ENCODE measurements around the gene NDUFS6. TPM values are rescaled to one million over a fixed set of nuclear protein-coding genes. Genes with fewer than 3 reads are reported as not detected.

The NDUFS6 gene
- polyA plus RNA-seq, 2 of the 4 experiments (the other 2 are of a cell fraction) = 76.0 to 192 TPM

DNA sequence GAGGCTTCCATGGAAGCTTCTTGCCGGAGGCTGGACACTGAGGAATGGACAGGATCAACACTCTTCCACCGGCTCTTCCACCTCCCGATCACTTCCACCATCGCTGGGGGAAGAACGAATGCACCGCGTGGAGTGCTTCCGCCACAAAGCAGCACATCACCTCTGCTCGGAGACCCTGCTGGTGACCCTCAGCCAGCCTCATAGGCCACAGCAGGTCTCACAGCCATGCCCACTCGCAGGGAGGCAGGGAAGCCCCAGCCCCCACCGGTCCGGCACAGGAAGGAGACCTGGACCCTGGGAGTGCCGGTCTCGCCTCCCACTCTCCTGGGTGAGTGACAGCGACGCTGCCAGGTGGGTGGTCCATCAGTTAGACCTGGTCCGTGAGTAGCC, 6.3 kb upstream of the NDUFS6 start:
- H3K27ac ChIP-seq = no peak overlapping the region
- ChIA-PET POLR2A (no interaction called here), CTCF (no interaction called here)
- no peak for ATAC-seq
- peaks cover 3% of the 10 kb centered on the region; the same call in 2 of the 3 replicates for H3K4me1 ChIP-seq
- no peak for DNase-seq (ENCODE audit: low read depth in 1 of 2, low spot score in 1 of 2)
- no peak for FAIRE-seq
- WGBS (ENCODE audit: missing lambda C conversion rate) = 90% methylated on average over 17 of the region's 17 CpGs
- H3K4me3 ChIP-seq = no peak overlapping the region
- no peak overlapping the region for H3K4me2 ChIP-seq
- TF ChIP-seq MYC (IDR thresholded peaks at IDR 0.05; ENCODE audit: borderline replicate concordance, low read length) (no peak), KDM5A (IDR thresholded peaks at IDR 0.05) (no peak), HDAC2 (IDR thresholded peaks at IDR 0.05) (no peak), JUNB (IDR thresholded peaks at IDR 0.05) (no peak), ZFP36 (IDR thresholded peaks at IDR 0.05; ENCODE audit: borderline replicate concordance, partially characterized antibody) (no peak), FOSB (CRISPR knock-in tag; IDR thresholded peaks at IDR 0.05) (no peak), CBX8 (IDR thresholded peaks at IDR 0.05) (no peak)
- TF ChIP-seq, protein P1, sequence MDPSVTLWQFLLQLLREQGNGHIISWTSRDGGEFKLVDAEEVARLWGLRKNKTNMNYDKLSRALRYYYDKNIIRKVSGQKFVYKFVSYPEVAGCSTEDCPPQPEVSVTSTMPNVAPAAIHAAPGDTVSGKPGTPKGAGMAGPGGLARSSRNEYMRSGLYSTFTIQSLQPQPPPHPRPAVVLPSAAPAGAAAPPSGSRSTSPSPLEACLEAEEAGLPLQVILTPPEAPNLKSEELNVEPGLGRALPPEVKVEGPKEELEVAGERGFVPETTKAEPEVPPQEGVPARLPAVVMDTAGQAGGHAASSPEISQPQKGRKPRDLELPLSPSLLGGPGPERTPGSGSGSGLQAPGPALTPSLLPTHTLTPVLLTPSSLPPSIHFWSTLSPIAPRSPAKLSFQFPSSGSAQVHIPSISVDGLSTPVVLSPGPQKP (IDR thresholded peaks at IDR 0.05; ENCODE audit: low read depth, low read length) = no peak
- TF ChIP-seq, protein P2, sequence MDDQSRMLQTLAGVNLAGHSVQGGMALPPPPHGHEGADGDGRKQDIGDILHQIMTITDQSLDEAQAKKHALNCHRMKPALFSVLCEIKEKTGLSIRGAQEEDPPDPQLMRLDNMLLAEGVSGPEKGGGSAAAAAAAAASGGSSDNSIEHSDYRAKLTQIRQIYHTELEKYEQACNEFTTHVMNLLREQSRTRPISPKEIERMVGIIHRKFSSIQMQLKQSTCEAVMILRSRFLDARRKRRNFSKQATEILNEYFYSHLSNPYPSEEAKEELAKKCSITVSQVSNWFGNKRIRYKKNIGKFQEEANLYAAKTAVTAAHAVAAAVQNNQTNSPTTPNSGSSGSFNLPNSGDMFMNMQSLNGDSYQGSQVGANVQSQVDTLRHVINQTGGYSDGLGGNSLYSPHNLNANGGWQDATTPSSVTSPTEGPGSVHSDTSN (IDR thresholded peaks at IDR 0.05) = no peak
- H3K9me3 ChIP-seq = no peaks in the 10 kb centered on the region

DNA sequence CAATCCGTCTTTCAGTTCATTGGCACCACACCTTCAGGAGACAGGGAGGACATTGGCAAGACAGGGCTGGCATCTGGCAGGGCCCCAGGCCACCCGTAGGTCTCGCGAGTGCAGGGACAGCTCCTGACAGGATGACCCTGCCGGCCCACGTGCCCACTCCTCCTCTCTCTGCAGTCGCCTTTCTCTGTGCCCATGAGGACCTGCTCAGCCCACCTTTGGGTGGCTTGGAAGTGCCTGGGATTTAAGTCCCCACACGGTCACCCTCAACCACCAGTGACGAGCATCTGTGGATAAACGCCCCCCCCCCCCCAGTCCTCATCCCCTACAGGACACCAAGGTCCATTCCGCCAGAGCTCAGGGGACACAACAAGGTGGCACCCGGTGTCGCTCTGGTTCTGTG, 5.7 kb upstream of the NDUFS6 start:
- CTCF ChIA-PET = no interaction called here
- ATAC-seq (no peak), DNase-seq (ENCODE audit: low read depth in 1 of 2, low spot score in 1 of 2) (no peak), FAIRE-seq (no peak)
- 83% methylated on average over 12 of the region's 13 CpGs for WGBS (ENCODE audit: missing lambda C conversion rate)
- H3K4me3 ChIP-seq = no peak overlapping the region
- no peak overlapping the region for H3K4me2 ChIP-seq
- H3K9me3 ChIP-seq = no peaks in the 10 kb centered on the region
- POLR2A ChIA-PET = no interaction called here
- TF ChIP-seq BHLHE40 (IDR thresholded peaks at IDR 0.05; ENCODE audit: low read depth, low read length) (no peak), CHD2 (IDR thresholded peaks at IDR 0.05; ENCODE audit: low read length, partially characterized antibody) (no peak)
- TF ChIP-seq, protein P2 (IDR thresholded peaks at IDR 0.05) = no peak
- H3K4me1 ChIP-seq = peaks cover 3% of the 10 kb centered on the region; the same call in 2 of the 3 replicates
- H3K27ac ChIP-seq = no peak overlapping the region

DNA sequence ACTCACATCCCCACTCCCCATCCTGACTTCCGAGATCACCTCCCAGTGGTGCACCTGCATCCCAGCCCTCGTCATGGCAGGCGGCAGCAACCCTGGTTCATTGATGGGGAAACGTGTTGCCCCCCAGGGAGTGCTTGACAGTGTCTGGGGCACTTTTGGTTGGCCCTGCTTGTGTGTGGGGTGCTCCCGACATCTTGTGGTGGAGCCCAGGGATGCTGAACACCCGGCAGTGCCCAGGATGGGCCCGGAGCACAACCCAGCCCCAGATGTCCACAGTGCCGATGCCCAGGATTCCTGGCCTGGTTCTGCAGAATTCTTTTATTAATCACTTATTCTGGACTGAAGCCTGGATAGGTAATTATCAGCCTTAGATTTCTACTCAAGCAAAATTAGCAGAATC, 5.3 kb upstream of the NDUFS6 start:
- 86% methylated on average over 8 of the region's 8 CpGs for WGBS (ENCODE audit: missing lambda C conversion rate)

More for the DNA sequence above, 5.3 kb upstream of the NDUFS6 start:
- ChIA-PET CTCF (no interaction called here), POLR2A (no interaction called here)
- ATAC-seq = no peak
- Histone ChIP-seq H3K4me1 (peaks cover 3% of the 10 kb centered on the region; the same call in 2 of the 3 replicates), H3K9me3 (no peaks in the 10 kb centered on the region), H3K27ac (no peak overlapping the region), H3K4me3 (no peak overlapping the region), H3K4me2 (no peak overlapping the region)
- DNase-seq (ENCODE audit: low read depth in 1 of 2, low spot score in 1 of 2) = no peak
- no peak for FAIRE-seq
- TF ChIP-seq, protein P3, sequence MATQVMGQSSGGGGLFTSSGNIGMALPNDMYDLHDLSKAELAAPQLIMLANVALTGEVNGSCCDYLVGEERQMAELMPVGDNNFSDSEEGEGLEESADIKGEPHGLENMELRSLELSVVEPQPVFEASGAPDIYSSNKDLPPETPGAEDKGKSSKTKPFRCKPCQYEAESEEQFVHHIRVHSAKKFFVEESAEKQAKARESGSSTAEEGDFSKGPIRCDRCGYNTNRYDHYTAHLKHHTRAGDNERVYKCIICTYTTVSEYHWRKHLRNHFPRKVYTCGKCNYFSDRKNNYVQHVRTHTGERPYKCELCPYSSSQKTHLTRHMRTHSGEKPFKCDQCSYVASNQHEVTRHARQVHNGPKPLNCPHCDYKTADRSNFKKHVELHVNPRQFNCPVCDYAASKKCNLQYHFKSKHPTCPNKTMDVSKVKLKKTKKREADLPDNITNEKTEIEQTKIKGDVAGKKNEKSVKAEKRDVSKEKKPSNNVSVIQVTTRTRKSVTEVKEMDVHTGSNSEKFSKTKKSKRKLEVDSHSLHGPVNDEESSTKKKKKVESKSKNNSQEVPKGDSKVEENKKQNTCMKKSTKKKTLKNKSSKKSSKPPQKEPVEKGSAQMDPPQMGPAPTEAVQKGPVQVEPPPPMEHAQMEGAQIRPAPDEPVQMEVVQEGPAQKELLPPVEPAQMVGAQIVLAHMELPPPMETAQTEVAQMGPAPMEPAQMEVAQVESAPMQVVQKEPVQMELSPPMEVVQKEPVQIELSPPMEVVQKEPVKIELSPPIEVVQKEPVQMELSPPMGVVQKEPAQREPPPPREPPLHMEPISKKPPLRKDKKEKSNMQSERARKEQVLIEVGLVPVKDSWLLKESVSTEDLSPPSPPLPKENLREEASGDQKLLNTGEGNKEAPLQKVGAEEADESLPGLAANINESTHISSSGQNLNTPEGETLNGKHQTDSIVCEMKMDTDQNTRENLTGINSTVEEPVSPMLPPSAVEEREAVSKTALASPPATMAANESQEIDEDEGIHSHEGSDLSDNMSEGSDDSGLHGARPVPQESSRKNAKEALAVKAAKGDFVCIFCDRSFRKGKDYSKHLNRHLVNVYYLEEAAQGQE (IDR thresholded peaks at IDR 0.05) = no peak
- TF ChIP-seq ZC3H11A (IDR thresholded peaks at IDR 0.05) (no peak), BHLHE40 (IDR thresholded peaks at IDR 0.05; ENCODE audit: low read depth, low read length) (no peak), HOXA7 (CRISPR knock-in tag; IDR thresholded peaks at IDR 0.05) (no peak), KDM1A (IDR thresholded peaks at IDR 0.05; ENCODE audit: low read depth) (no peak), EHF (CRISPR knock-in tag; IDR thresholded peaks at IDR 0.05) (no peak), ZSCAN20 (CRISPR knock-in tag; IDR thresholded peaks at IDR 0.05) (no peak), CBX2 (IDR thresholded peaks at IDR 0.05; ENCODE audit: borderline replicate concordance, low read depth) (no peak), HOXB5 (CRISPR knock-in tag; IDR thresholded peaks at IDR 0.05) (no peak), NFE2L2 (conservative IDR thresholded peaks at IDR 0.05; ENCODE audit: low read length) (no peak), EHMT2 (IDR thresholded peaks at IDR 0.05; ENCODE audit: low read depth) (no peak)
- TF ChIP-seq, protein P4, sequence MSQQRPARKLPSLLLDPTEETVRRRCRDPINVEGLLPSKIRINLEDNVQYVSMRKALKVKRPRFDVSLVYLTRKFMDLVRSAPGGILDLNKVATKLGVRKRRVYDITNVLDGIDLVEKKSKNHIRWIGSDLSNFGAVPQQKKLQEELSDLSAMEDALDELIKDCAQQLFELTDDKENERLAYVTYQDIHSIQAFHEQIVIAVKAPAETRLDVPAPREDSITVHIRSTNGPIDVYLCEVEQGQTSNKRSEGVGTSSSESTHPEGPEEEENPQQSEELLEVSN (IDR thresholded peaks at IDR 0.05; ENCODE audit: borderline replicate concordance, low read depth) = no peak
- TF ChIP-seq, protein P5, sequence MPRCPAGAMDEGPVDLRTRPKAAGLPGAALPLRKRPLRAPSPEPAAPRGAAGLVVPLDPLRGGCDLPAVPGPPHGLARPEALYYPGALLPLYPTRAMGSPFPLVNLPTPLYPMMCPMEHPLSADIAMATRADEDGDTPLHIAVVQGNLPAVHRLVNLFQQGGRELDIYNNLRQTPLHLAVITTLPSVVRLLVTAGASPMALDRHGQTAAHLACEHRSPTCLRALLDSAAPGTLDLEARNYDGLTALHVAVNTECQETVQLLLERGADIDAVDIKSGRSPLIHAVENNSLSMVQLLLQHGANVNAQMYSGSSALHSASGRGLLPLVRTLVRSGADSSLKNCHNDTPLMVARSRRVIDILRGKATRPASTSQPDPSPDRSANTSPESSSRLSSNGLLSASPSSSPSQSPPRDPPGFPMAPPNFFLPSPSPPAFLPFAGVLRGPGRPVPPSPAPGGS (IDR thresholded peaks at IDR 0.05) = no peak
- TF ChIP-seq, protein P1 (IDR thresholded peaks at IDR 0.05; ENCODE audit: low read depth, low read length) = no peak

Data from A549 (cell line).